Glomerular endothelial cell (primary cell): ENCODE measurements around the gene SNX2. TPM values are rescaled to one million over a fixed set of nuclear protein-coding genes. Genes with fewer than 3 reads are reported as not detected.
"Not testable (repeated sequence)": the region's sequence is repeated elsewhere in the genome, so short reads cannot be mapped to it uniquely, and the experiment has no call there.

Source experiments
- DNase-seq: peaks from one replicate; pipeline ENCODE4 v3.0.0-alpha.2; 2011; ENCODE audit warnings: low read depth, low spot score; ENCODE audit errors: extremely low read depth
- total RNA-seq: library from RNA; depleted of rRNA; stranded (reverse); fragments of >200 nt; gene quantifications from 2 replicates; pipeline ENCODE4 v1.2.3, GENCODE V29; 2015

Gene SNX2
- total RNA-seq, 1 donor from 2014 or later = 47.0 TPM

GRCh38 chr5:122842016-122842580 lies 67.2 kb downstream of the SNX2 start:
- DNase-seq = no peak

DNA sequence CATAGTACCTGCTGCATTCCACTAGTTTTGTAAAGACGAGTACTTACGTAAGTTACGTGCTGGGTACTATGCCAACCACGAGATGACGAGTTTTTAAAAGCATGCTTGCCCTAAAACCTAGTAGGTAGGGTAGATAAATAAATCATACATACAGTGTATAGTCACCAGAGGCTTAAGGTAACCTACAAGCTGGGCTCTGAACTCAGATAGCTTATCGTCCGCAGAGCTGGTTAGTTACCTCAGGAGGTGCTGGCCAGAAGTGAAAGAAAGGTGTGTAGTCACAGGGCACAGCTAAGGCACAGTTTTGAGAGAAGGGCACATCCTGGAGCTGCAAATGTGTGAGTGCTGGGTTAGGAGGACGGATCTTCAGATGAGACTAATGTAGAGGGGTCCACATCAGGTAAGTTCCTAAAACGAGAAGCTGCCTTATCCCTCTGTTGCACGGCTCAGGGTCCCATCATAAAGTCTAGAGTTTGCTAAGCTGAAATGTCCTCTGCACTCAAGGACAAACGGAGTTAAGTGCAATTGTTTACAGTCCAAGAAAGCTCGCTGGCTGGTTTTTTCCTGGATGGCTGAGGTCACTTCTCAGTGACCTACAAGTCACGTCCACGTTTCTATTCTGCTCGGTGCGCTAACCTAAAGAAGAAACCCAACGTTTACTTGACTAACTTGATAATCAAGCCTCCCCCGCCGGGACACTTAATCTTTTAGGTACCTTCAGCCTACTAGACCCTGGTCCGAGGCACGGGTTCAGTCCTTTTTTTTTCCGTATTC lies 69.4 kb downstream of the SNX2 start:
- no peak for DNase-seq

DNA sequence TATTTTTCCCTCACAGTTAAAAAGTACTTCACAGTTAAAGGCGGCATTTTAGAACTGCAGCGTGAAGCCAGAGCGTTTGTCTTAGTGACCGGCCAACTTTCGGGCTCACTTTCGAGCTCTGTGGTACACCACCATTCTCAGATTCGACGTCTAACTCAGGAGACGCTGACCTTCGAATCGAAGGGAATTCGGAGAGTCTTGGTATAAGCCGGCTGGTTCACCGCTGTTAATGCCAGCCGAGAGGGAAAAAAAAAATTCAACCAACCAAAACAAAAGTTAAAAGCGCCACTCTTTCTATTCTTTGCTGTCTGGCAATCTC lies 70.0 kb downstream of the SNX2 start:
- DNase-seq = no peak

DNA sequence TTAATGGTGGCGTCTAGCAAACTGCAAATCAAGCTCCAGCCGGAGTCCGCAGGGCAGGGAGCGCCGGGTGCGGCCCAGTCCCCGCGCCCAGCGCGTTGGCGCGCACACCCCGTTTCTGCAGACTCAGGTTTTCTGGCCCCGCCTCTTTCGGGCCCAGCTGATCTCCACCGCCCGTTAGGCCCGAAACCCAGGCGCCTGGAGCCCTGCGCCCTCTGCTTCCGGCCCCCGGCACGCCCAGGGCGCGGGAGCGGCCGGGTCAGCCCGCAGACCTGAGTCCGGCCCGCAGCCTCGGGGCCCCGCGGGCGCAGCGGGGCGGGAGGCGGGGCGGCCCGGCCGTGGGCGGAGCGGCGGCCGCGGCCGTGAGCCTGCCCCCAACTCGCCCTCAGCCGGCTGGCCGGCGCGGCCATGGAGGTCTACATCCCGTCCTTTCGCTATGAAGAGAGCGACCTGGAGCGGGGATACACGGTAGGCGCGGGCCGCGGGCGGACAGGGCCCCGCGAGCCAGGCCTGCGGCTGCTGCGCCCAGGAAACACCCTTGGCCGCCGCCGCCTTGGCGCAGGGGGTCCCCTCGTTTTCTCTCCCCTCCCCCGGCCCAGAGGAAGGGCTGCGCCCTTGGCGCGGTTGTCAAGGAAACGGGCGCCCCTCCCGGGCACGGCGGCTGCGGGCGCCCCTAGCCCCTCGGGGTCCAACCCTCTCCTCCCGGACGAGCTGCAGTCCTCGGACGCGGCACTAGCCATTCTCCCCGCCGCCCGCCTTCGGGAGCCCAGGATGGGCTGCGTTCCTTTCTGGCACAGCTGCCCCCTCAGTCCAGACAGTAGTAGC lies 70.6 kb downstream of the SNX2 start, which contains the start of gene SNX24:
Gene SNX24, plus strand, starts transcription at position 385 of the 822 bp plus-strand sequence. Its CDS starts 21 bp downstream, at position 406.
- no peak for DNase-seq

- no peak for DNase-seq
Measured at GRCh38 chr5:122846051-122846550, 71.2 kb downstream of the SNX2 start.

DNA sequence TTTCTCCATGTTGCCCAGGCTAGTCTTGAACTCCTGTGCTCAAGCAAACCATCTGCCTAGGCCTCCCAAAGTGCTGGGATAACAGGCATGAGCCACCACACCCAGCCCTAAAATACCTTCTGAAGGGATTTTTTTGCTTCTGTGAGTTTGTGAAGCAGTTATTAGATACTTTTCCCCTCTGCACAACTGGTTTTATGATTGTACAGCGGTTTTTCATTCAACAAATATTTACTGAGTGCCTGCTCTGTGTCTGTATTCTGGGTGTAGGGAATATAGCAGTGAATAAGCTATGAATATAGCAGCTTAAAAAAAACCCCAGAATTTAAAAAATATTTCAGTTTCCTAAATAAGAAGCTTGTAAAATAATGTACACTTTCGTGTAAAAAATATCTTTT lies 72.8 kb downstream of the SNX2 start:
- DNase-seq = no peak

- DNase-seq = no peak
Measured at GRCh38 chr5:122849771-122850170, 74.9 kb downstream of the SNX2 start.

DNA sequence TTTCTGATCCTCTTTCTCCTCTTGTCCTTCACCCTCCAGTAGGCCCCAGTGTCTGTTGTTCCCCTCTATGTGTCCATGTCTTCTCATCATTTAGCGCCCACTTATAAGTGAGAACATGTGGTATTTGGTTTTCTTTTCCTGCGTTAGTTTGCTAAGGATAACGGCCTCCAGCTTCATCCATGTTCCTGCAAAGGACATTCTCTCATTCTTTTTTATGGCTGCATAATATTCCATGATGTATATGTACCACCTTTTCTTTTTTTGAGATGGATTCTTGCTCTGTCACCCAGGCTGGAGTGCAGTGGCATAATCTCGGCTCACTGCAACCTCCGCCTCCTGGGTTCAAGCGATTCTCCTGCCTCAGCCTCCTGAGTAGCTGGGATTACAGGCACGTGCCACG lies 82.7 kb downstream of the SNX2 start:
- not testable (repeated sequence) for DNase-seq

GRCh38 chr5:122858451-122858850 lies 83.6 kb downstream of the SNX2 start:
- peak; percentile 70 for DNase-seq

- no peak for DNase-seq
Measured at GRCh38 chr5:122863240-122863639, 88.4 kb downstream of the SNX2 start.

DNA sequence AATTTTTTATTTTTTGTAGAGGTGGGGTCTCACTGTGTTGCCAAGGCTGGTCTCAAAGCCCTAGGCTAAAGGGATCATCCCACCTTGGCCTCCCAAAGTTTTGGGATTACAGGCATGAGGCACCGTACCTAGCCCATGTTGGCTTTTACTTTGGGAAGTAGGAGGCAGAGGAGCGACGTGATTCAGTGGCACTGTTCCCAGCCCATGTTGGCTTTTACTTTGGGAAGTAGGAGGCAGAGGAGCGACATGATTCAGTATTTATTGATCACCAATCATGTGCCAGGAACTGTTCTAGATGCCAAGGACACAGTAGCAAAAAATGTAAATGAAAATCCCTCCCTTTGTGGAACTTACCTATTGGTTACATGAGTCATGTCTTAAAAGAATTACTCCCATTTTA lies 88.8 kb downstream of the SNX2 start:
- no peak for DNase-seq

- no peak for DNase-seq
Measured at GRCh38 chr5:122864400-122864799, 89.5 kb downstream of the SNX2 start.

DNA sequence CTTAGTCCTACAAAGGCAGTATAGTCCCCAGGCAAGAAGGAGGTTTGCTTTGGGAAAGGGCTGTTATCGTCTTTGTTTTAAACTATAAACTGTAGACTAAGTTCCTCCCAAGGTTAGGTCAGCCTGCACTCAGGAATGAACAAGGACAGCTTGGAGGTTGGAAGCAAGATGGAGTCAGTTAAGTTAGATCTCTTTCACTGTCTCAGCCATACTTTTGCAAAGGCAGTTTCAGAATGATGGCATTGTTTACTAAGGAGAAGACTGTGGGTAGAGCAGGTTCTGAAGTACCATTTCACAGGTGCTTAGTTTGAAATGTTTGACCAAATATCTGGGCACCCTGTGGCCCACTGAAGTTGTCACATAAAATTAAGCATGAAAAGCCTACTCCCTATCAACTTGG lies 90.0 kb downstream of the SNX2 start:
- DNase-seq = no peak

- DNase-seq = no peak
Measured at GRCh38 chr5:122870219-122870856, 95.5 kb downstream of the SNX2 start.

DNA sequence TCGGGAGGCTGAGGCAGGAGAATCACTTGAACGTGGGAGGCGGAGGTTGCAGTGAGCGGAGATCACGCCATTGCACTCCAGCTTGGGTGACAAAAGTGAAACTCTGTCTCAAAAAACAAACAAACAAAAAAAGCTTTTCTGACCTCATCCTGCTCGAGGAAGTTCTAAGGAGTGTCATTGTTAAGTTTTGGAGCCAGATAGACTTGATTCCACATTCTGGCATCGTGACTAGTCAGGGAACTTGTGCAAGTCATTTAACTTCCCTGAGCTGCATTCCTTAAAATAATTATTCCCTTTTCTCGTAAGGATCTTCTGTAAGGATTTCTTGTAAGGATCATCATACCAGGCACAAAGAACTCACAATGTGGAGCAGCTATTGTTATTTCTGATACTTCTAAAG lies 96.8 kb downstream of the SNX2 start:
- no peak for DNase-seq

DNA sequence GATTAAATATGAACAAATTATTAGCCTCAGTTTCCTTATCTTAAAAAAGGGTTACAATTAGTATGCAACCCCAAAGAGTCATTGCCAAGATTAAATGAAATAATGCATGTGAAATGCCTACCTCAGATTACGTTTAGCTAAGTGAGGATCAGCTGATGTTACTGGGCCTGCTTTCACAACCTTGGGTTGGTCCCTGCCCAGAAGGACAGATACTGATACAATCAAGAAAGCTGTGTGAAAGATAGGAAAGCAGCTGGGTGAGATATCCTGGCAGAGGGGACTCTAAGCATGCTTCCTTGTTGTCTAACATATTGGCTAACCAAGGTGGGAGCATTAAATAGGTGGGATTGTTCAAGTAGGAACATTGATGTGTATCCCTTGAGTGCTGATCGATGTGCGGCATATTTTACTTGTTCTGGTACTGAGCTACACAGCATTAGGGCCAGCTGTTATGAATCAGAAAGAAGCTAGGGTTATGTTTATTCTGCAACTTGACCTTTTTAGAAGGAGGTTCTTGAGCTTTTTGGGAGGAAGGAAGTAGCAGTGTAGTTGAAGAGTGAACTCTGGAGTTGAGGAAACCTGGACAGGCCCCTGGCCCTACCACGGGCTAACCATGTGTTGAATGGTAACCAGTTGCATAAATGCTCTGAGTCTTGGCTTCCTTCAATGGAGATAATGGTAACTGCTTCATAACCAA lies 99.4 kb downstream of the SNX2 start:
- DNase-seq = no peak

- DNase-seq = no peak
Measured at GRCh38 chr5:122877518-122877917, 102.6 kb downstream of the SNX2 start.

DNA sequence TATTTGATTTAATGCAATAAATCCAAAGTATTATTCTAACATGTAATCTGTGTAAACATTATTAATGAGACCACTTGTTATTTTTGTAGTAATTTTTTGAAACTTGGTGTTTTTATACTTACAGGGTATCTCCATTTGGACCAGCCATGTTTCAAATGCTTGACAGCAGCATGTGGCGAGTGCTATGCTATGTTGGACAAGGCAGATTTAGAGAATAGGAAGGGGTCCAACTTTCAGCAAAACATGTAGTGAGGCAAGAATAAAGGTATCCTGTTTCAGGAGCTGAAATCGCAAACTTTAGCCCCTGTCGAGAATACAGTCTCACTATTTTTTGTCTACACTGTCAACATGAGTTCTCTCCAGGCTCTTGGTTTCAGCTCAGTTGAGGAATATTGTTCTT lies 104.2 kb downstream of the SNX2 start:
- no peak for DNase-seq
